Cerebellar cortex (tissue), 1 donor: ENCODE measurements around the gene BOD1L1.

Source experiments
- DNase-seq: peaks from one replicate; pipeline ENCODE4 v3.0.0-alpha.2; 2015; ENCODE audit warnings: low spot score

BOD1L1 gene

GRCh38 chr4:13539047-13539618 lies 88.4 kb downstream of the BOD1L1 start:
- no peak for DNase-seq

GRCh38 chr4:13538427-13538973 lies 89.0 kb downstream of the BOD1L1 start:
- no peak for DNase-seq

- DNase-seq = no peak
Measured at GRCh38 chr4:13537832-13538177, 89.7 kb downstream of the BOD1L1 start.

GRCh38 chr4:13537011-13537831 lies 90.3 kb downstream of the BOD1L1 start:
- no peak for DNase-seq

GRCh38 chr4:13536607-13537006 lies 90.9 kb downstream of the BOD1L1 start:
- DNase-seq = no peak

GRCh38 chr4:13535708-13536361 lies 91.7 kb downstream of the BOD1L1 start:
- no peak for DNase-seq

- no peak for DNase-seq
Measured at GRCh38 chr4:13535118-13535517, 92.4 kb downstream of the BOD1L1 start.

- DNase-seq = no peak
Measured at GRCh38 chr4:13534344-13535063, 93.0 kb downstream of the BOD1L1 start.

GRCh38 chr4:13533670-13534343 lies 93.7 kb downstream of the BOD1L1 start:
- no peak for DNase-seq

GRCh38 chr4:13531625-13531998 lies 95.9 kb downstream of the BOD1L1 start:
- DNase-seq = no peak

GRCh38 chr4:13530823-13531624 lies 96.5 kb downstream of the BOD1L1 start:
- DNase-seq = no peak

GRCh38 chr4:13529128-13529919 lies 98.2 kb downstream of the BOD1L1 start:
- DNase-seq = no peak

- DNase-seq = no peak
Measured at GRCh38 chr4:13528821-13529127, 98.8 kb downstream of the BOD1L1 start.

- DNase-seq = no peak
Measured at GRCh38 chr4:13527981-13528820, 99.3 kb downstream of the BOD1L1 start.

GRCh38 chr4:13527192-13527980 lies 100.1 kb downstream of the BOD1L1 start:
- DNase-seq = no peak

- DNase-seq = no peak
Measured at GRCh38 chr4:13526658-13527057, 100.9 kb downstream of the BOD1L1 start.

GRCh38 chr4:13525606-13526281 lies 101.8 kb downstream of the BOD1L1 start:
- no peak for DNase-seq
